ENCODE data around the gene CDH4. TPM values are rescaled to one million over a fixed set of nuclear protein-coding genes. Genes with fewer than 3 reads are reported as not detected.

CDH4 gene
- total RNA-seq, 1 experiment from 2014 or later: 0.13 TPM

GRCh38 chr20:61640871-61641245, 388.8 kb downstream of the CDH4 start:
- Histone ChIP-seq H3K27ac (no peak overlapping the region), H3K4me3 (no peak overlapping the region), H3K27me3 (replicated peaks) (peaks cover 36% of the 10 kb centered on the region), H3K9me3 (replicated peaks) (no peaks in the 10 kb centered on the region), H3K4me1 (replicated peaks) (no peaks in the 10 kb centered on the region), H3K36me3 (no peaks in the 10 kb centered on the region)
- DNase-seq (ENCODE audit: low read depth in 1 of 2, low spot score in 2 of 2): no peak

GRCh38 chr20:61643656-61644377, 391.8 kb downstream of the CDH4 start:
- Histone ChIP-seq H3K36me3 (no peaks in the 10 kb centered on the region), H3K27me3 (replicated peaks) (peaks cover 18% of the 10 kb centered on the region), H3K4me1 (replicated peaks) (no peaks in the 10 kb centered on the region), H3K4me3 (no peak overlapping the region), H3K27ac (no peak overlapping the region), H3K9me3 (replicated peaks) (no peaks in the 10 kb centered on the region)
- no peak for DNase-seq (ENCODE audit: low read depth in 1 of 2, low spot score in 2 of 2)

- Histone ChIP-seq H3K36me3 (no peaks in the 10 kb centered on the region), H3K27ac (no peak overlapping the region), H3K27me3 (replicated peaks) (peaks cover 11% of the 10 kb centered on the region; the same call in 1 of the 2 replicates), H3K9me3 (replicated peaks) (no peaks in the 10 kb centered on the region), H3K4me1 (replicated peaks) (no peaks in the 10 kb centered on the region), H3K4me3 (no peak overlapping the region)
- no peak for DNase-seq (ENCODE audit: low read depth in 1 of 2, low spot score in 2 of 2)
Measured at GRCh38 chr20:61644378-61645076, 392.5 kb downstream of the CDH4 start.

DNA sequence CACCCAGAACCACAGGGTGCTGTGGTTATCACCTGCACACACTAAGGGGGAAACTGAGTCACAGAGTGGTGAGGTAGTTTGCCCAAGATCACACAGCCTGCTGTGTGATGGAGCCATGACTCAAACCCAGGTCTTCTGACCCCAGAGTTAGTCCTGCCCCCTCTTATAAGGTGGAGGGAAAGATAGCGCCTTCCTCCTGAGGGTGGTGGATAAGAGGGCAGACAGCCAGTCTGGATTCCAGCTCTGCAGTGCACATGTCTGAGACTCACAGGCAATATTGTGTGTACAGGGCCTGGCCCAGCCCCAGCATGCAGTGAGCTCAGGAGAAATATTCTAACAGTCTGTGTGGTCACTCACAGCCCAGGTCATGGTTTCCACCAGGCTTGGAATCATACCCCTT, 393.7 kb downstream of the CDH4 start:
- DNase-seq (ENCODE audit: low read depth in 1 of 2, low spot score in 2 of 2): no peak
- H3K9me3 ChIP-seq (replicated peaks): no peaks in the 10 kb centered on the region
- H3K27ac ChIP-seq: no peak overlapping the region
- no peaks in the 10 kb centered on the region for H3K4me1 ChIP-seq (replicated peaks)
- H3K36me3 ChIP-seq: no peaks in the 10 kb centered on the region
- H3K4me3 ChIP-seq: no peak overlapping the region
- H3K27me3 ChIP-seq (replicated peaks): peaks cover 13% of the 10 kb centered on the region; the same call in 1 of the 2 replicates

GRCh38 chr20:61646453-61646852, 394.4 kb downstream of the CDH4 start:
- Histone ChIP-seq H3K27me3 (replicated peaks) (peaks cover 13% of the 10 kb centered on the region; the same call in 1 of the 2 replicates), H3K36me3 (no peaks in the 10 kb centered on the region), H3K4me1 (replicated peaks) (no peaks in the 10 kb centered on the region), H3K27ac (no peak overlapping the region), H3K9me3 (replicated peaks) (no peaks in the 10 kb centered on the region), H3K4me3 (no peak overlapping the region)
- no peak for DNase-seq (ENCODE audit: low read depth in 1 of 2, low spot score in 2 of 2)

- Histone ChIP-seq H3K27me3 (replicated peaks) (peaks cover 13% of the 10 kb centered on the region; the same call in 1 of the 2 replicates), H3K36me3 (no peaks in the 10 kb centered on the region), H3K27ac (no peak overlapping the region), H3K9me3 (replicated peaks) (no peaks in the 10 kb centered on the region), H3K4me3 (no peak overlapping the region), H3K4me1 (replicated peaks) (no peaks in the 10 kb centered on the region)
- no peak for DNase-seq (ENCODE audit: low read depth in 1 of 2, low spot score in 2 of 2)
Measured at GRCh38 chr20:61646986-61647385, 394.9 kb downstream of the CDH4 start.

- H3K9me3 ChIP-seq (replicated peaks): no peaks in the 10 kb centered on the region
- H3K27me3 ChIP-seq (replicated peaks): peaks cover 13% of the 10 kb centered on the region; the same call in 1 of the 2 replicates
- no peaks in the 10 kb centered on the region for H3K36me3 ChIP-seq
- H3K4me1 ChIP-seq (replicated peaks): no peaks in the 10 kb centered on the region
- DNase-seq (ENCODE audit: low read depth in 1 of 2, low spot score in 2 of 2): no peak
- H3K4me3 ChIP-seq: no peak overlapping the region
- H3K27ac ChIP-seq: no peak overlapping the region
Measured at GRCh38 chr20:61647702-61648101, 395.6 kb downstream of the CDH4 start.

- DNase-seq (ENCODE audit: low read depth in 1 of 2, low spot score in 2 of 2): no peak
- H3K4me1 ChIP-seq (replicated peaks): no peaks in the 10 kb centered on the region
- peaks cover 13% of the 10 kb centered on the region; the same call in 1 of the 2 replicates for H3K27me3 ChIP-seq (replicated peaks)
- no peak overlapping the region for H3K4me3 ChIP-seq
- no peaks in the 10 kb centered on the region for H3K9me3 ChIP-seq (replicated peaks)
- no peaks in the 10 kb centered on the region for H3K36me3 ChIP-seq
- no peak overlapping the region for H3K27ac ChIP-seq
Measured at GRCh38 chr20:61649105-61649859, 397.2 kb downstream of the CDH4 start.

GRCh38 chr20:61649860-61650162, 397.8 kb downstream of the CDH4 start:
- no peaks in the 10 kb centered on the region for H3K36me3 ChIP-seq
- no peak for DNase-seq (ENCODE audit: low read depth in 1 of 2, low spot score in 2 of 2)
- H3K27me3 ChIP-seq (replicated peaks): peaks cover 11% of the 10 kb centered on the region; the same call in 1 of the 2 replicates
- H3K4me3 ChIP-seq: no peak overlapping the region
- no peaks in the 10 kb centered on the region for H3K4me1 ChIP-seq (replicated peaks)
- H3K9me3 ChIP-seq (replicated peaks): no peaks in the 10 kb centered on the region
- no peak overlapping the region for H3K27ac ChIP-seq

DNA sequence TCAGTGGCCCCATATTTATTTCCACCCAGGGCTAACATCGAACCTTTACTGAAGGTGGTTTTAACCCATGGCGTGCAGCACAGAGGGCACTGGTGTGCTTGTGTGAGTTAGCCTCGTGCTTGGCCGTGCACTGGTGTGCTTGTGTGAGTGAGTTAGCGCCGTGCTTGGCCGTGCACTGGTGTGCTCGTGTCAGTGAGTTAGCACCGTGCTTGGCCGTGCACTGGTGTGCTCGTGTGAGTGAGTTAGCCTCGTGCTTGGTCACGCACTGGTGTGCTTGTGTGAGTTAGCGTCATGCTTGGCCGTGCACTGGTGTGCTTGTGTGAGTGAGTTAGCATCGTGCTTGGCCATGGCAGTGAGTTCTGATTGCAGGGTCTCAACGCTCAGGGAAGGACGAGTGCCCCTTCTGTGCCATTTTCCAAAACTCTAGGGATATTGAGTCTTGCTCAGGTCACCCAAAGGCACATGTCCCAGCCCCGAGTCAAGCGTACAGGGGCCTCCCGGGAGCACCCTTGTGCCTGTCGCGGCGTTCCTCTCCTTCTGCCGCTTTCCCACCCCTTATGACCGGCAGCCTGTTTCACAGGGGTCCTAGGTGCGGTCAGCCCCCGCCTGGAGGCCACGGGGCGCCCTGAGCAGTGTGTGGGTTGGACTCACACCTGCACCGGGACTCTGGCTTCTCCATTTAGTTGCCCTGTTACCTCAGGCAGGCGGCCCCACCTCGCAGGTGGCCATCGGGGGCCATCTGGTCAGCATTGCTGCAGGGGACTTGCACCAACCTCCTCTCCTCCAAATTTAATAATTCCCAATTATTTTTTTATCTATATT, 399.1 kb downstream of the CDH4 start:
- no peaks in the 10 kb centered on the region for H3K36me3 ChIP-seq
- peaks cover 7% of the 10 kb centered on the region; the same call in 1 of the 2 replicates for H3K27me3 ChIP-seq (replicated peaks)
- H3K4me1 ChIP-seq (replicated peaks): no peaks in the 10 kb centered on the region
- H3K4me3 ChIP-seq: no peak overlapping the region
- DNase-seq (ENCODE audit: low read depth in 1 of 2, low spot score in 2 of 2): no peak
- H3K27ac ChIP-seq: no peak overlapping the region
- no peaks in the 10 kb centered on the region for H3K9me3 ChIP-seq (replicated peaks)

- Histone ChIP-seq H3K4me3 (no peak overlapping the region), H3K27me3 (replicated peaks) (peaks cover 7% of the 10 kb centered on the region; the same call in 1 of the 2 replicates), H3K4me1 (replicated peaks) (no peaks in the 10 kb centered on the region), H3K27ac (no peak overlapping the region), H3K36me3 (no peaks in the 10 kb centered on the region), H3K9me3 (replicated peaks) (no peaks in the 10 kb centered on the region)
- DNase-seq (ENCODE audit: low read depth in 1 of 2, low spot score in 2 of 2): no peak
Measured at GRCh38 chr20:61652146-61652545, 400.1 kb downstream of the CDH4 start.

DNA sequence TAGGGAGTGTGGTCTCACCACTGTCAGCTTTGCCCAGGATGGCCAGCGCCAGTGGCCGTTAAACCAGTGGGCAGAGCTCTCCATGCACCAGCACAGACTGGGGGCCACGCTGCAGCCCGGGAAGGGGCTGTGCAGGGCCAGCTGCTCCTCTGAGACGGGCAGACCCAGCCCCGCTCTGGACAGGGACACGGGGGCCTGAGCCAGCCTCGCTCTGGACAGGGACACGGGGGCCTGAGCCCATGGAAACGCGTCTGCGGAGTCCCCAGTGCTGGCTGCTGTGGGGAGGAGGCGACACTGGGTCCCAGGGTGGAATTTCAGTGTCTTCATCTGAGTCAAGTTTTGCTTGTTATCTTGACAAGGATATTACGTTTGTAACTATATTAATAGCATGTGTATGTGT, 402.7 kb downstream of the CDH4 start:
- Histone ChIP-seq H3K27ac (no peak overlapping the region), H3K9me3 (replicated peaks) (no peaks in the 10 kb centered on the region), H3K36me3 (no peaks in the 10 kb centered on the region), H3K27me3 (replicated peaks) (peaks cover 15% of the 10 kb centered on the region; the same call in 1 of the 2 replicates), H3K4me1 (replicated peaks) (no peaks in the 10 kb centered on the region), H3K4me3 (no peak overlapping the region)
- no peak for DNase-seq (ENCODE audit: low read depth in 1 of 2, low spot score in 2 of 2)

DNA sequence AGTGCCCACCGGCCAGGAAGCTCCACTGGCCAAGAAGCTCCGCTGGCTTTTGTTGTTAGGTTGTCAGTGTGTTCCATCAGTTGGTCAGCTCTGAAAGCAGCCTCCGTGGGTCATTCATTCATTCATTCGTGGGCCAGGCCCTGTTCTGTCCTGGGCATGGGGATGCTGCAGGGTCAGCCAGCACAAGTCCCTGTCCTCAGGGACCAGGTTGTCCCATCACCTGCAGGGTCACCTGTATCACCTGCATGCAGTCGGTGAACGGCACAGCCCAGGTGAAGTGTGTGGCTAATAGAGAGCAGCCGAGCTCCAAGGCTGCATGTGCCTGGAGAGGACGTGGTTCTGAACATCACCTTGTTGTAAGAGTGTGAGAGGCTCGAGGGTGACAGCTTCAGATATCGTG, 403.5 kb downstream of the CDH4 start:
- Histone ChIP-seq H3K9me3 (replicated peaks) (no peaks in the 10 kb centered on the region), H3K36me3 (no peaks in the 10 kb centered on the region), H3K27me3 (replicated peaks) (peaks cover 10% of the 10 kb centered on the region; the same call in 1 of the 2 replicates), H3K4me1 (replicated peaks) (no peaks in the 10 kb centered on the region), H3K4me3 (no peak overlapping the region), H3K27ac (no peak overlapping the region)
- no peak for DNase-seq (ENCODE audit: low read depth in 1 of 2, low spot score in 2 of 2)
